ENCODE measurements around the gene DHRS1.

Gene DHRS1

GRCh38 chr14:24309538-24310264 is 10.1 kb upstream of the DHRS1 start, which contains the start of gene LTB4R2:
Gene LTB4R2, plus strand, starts transcription at chr14:24310140. Its CDS starts 525 bp downstream, at chr14:24310665.
- H3K4me3 ChIP-seq (ENCODE audit: low read length), result peak within 1 kb of the TSS; percentile 57
- peak; percentile 32 for TF ChIP-seq CTCF (IDR thresholded peaks at IDR 0.05; ENCODE audit: insufficient read depth, low read depth, low read length, missing control alignments)
- peak; percentile 92 for DNase-seq (ENCODE audit: low read depth)

- no peak overlapping the region for H3K4me3 ChIP-seq (ENCODE audit: low read length)
- DNase-seq (ENCODE audit: low read depth), result no peak
- TF ChIP-seq CTCF (IDR thresholded peaks at IDR 0.05; ENCODE audit: insufficient read depth, low read depth, low read length, missing control alignments), result no peak
These were observed 9.0 kb upstream of the DHRS1 start for GRCh38 chr14:24308342-24309124.

GRCh38 chr14:24307575-24308341 is 8.2 kb upstream of the DHRS1 start, which contains the start of gene CIDEB:
Gene CIDEB, minus strand, starts transcription at chr14:24307977. Its CDS starts 119 bp downstream, at chr14:24307858.
- peak; percentile 98 for TF ChIP-seq CTCF (IDR thresholded peaks at IDR 0.05; ENCODE audit: insufficient read depth, low read depth, low read length, missing control alignments)
- H3K4me3 ChIP-seq (ENCODE audit: low read length), result no peak within 1 kb of the TSS
- DNase-seq (ENCODE audit: low read depth), result peak; percentile 59

- no peak overlapping the region for H3K4me3 ChIP-seq (ENCODE audit: low read length)
- DNase-seq (ENCODE audit: low read depth), result no peak
- no peak for TF ChIP-seq CTCF (IDR thresholded peaks at IDR 0.05; ENCODE audit: insufficient read depth, low read depth, low read length, missing control alignments)
These were observed 7.6 kb upstream of the DHRS1 start for GRCh38 chr14:24307156-24307574.

GRCh38 chr14:24304019-24304387 is 4.4 kb upstream of the DHRS1 start:
- no peak for TF ChIP-seq CTCF (IDR thresholded peaks at IDR 0.05; ENCODE audit: insufficient read depth, low read depth, low read length, missing control alignments)
- no peak for DNase-seq (ENCODE audit: low read depth)
- H3K4me3 ChIP-seq (ENCODE audit: low read length), result no peak overlapping the region

- peak overlapping the region; percentile 79 for H3K4me3 ChIP-seq (ENCODE audit: low read length)
- no peak for DNase-seq (ENCODE audit: low read depth)
- no peak for TF ChIP-seq CTCF (IDR thresholded peaks at IDR 0.05; ENCODE audit: insufficient read depth, low read depth, low read length, missing control alignments)
These were observed 873 bp upstream of the DHRS1 start for GRCh38 chr14:24300326-24300980.
